ENCODE measurements around the gene ADAMTSL3.

- TF ChIP-seq CTCF (IDR thresholded peaks at IDR 0.05) = no peak
- TF ChIP-seq POLR2A (IDR thresholded peaks at IDR 0.05) = no peak
Measured at GRCh38 chr15:84081391-84082168, 427.7 kb downstream of the ADAMTSL3 start.
